Epithelial cell of prostate (primary cell): Measurements from ENCODE around the gene DHX15.
"Not testable (repeated sequence)": the region's sequence is repeated elsewhere in the genome, so short reads cannot be mapped to it uniquely, and the experiment has no call there.

Experiments
- DNase-seq: peaks from one replicate; pipeline ENCODE4 v3.0.0-alpha.2; 2011; ENCODE audit warnings: low read depth, low spot score
- H3K27ac ChIP-seq: fragments of 450-650 bp; 2 replicates; pipeline ENCODE4 v1.5.1; 2017; ENCODE audit warnings: mild to moderate bottlenecking

The DHX15 gene

GRCh38 chr4:24550441-24551175 is 33.7 kb downstream of the DHX15 start:
- no peak overlapping the region for H3K27ac ChIP-seq
- no peak for DNase-seq

- H3K27ac ChIP-seq, result no peak overlapping the region
- DNase-seq, result no peak
These were observed 36.4 kb downstream of the DHX15 start for GRCh38 chr4:24547979-24548378.

- DNase-seq, result no peak
- no peak overlapping the region for H3K27ac ChIP-seq
These were observed 40.0 kb downstream of the DHX15 start for GRCh38 chr4:24544208-24544988.

GRCh38 chr4:24537025-24537424 is 47.3 kb downstream of the DHX15 start:
- no peak overlapping the region for H3K27ac ChIP-seq
- DNase-seq, result no peak

- no peak for DNase-seq
- no peak overlapping the region for H3K27ac ChIP-seq
These were observed 49.0 kb downstream of the DHX15 start for GRCh38 chr4:24535399-24535798.

- no peak overlapping the region for H3K27ac ChIP-seq
- peak; percentile 31 for DNase-seq
These were observed 51.0 kb downstream of the DHX15 start for GRCh38 chr4:24533364-24533763.

GRCh38 chr4:24529555-24529954 is 54.8 kb downstream of the DHX15 start:
- H3K27ac ChIP-seq, result no peak overlapping the region
- no peak for DNase-seq

GRCh38 chr4:24527371-24527770 is 57.0 kb downstream of the DHX15 start:
- DNase-seq, result no peak

GRCh38 chr4:24521544-24521943 is 62.8 kb downstream of the DHX15 start:
- H3K27ac ChIP-seq, result no peak overlapping the region
- no peak for DNase-seq

More at GRCh38 chr4:24527371-24527770, 57.0 kb downstream of the DHX15 start:
- no peak overlapping the region for H3K27ac ChIP-seq

- H3K27ac ChIP-seq, result no peak overlapping the region
- DNase-seq, result no peak
These were observed 64.7 kb downstream of the DHX15 start for GRCh38 chr4:24519649-24520048.

- no peak overlapping the region for H3K27ac ChIP-seq
- DNase-seq, result no peak
These were observed 66.7 kb downstream of the DHX15 start for GRCh38 chr4:24517676-24518075.

GRCh38 chr4:24516926-24517325 is 67.4 kb downstream of the DHX15 start:
- no peak for DNase-seq
- no peak overlapping the region for H3K27ac ChIP-seq

GRCh38 chr4:24515698-24516097 is 68.7 kb downstream of the DHX15 start:
- DNase-seq, result no peak

GRCh38 chr4:24514808-24515207 is 69.5 kb downstream of the DHX15 start:
- no peak overlapping the region for H3K27ac ChIP-seq
- DNase-seq, result no peak

More at GRCh38 chr4:24515698-24516097, 68.7 kb downstream of the DHX15 start:
- H3K27ac ChIP-seq, result no peak overlapping the region

GRCh38 chr4:24513718-24514117 is 70.6 kb downstream of the DHX15 start:
- no peak for DNase-seq
- no peak overlapping the region for H3K27ac ChIP-seq

GRCh38 chr4:24511371-24512063 is 72.8 kb downstream of the DHX15 start:
- no peak overlapping the region for H3K27ac ChIP-seq
- no peak for DNase-seq

- no peak overlapping the region for H3K27ac ChIP-seq
- DNase-seq, result no peak
These were observed 74.3 kb downstream of the DHX15 start for GRCh38 chr4:24510091-24510490.

- DNase-seq, result no peak
- H3K27ac ChIP-seq, result no peak overlapping the region
These were observed 75.8 kb downstream of the DHX15 start for GRCh38 chr4:24508541-24508940.

- no peak overlapping the region for H3K27ac ChIP-seq
- DNase-seq, result no peak
These were observed 76.9 kb downstream of the DHX15 start for GRCh38 chr4:24507439-24507838.

- DNase-seq, H3K27ac ChIP-seq: not testable (repeated sequence)
These were observed 81.3 kb downstream of the DHX15 start for GRCh38 chr4:24503090-24503489.

GRCh38 chr4:24497221-24497620 is 87.1 kb downstream of the DHX15 start:
- no peak overlapping the region for H3K27ac ChIP-seq
- DNase-seq, result no peak
